ENCODE data around the gene TRIO. TPM values are rescaled to one million over a fixed set of nuclear protein-coding genes. Genes with fewer than 3 reads are reported as not detected.

TRIO gene
- total RNA-seq, 1 experiment from 2014 or later = 68.4 TPM

GRCh38 chr5:14252793-14253192 is 109.7 kb downstream of the TRIO start:
- no TSS peak for BruUV-seq (replicated peaks)
- Histone ChIP-seq H3K9me2 (ENCODE audit: insufficient read depth) (no peaks in the 10 kb centered on the region), H3K9me3 (ENCODE audit: control insufficient read depth in 1 of 2, insufficient read depth in 1 of 2, low read depth in 1 of 2, low read length in 2 of 2) (0 out of 4 replicates have a peak, but pooled peaks cover 6 to 8% of the 10 kb centered on the region in 2 experiments), H2AFZ (ENCODE audit: low read depth, low read length, poor library complexity, severe bottlenecking) (no peak overlapping the region), H3K4me3 (replicated peaks in 1 of 2; ENCODE audit: low read depth in 1 of 2, low read length in 2 of 2) (no peak overlapping the region), H3K9ac (ENCODE audit: low read length) (no peak overlapping the region), H4K20me1 (ENCODE audit: insufficient read depth) (no peaks in the 10 kb centered on the region), H3K4me1 (ENCODE audit: control insufficient read depth in 1 of 2, insufficient read depth in 2 of 2, low read length in 2 of 2) (peaks cover 0 to 8% of the 10 kb centered on the region in 2 experiments; a peak in 1 of 4 replicates), H3K27me3 (ENCODE audit: insufficient read depth, low read length) (no peaks in the 10 kb centered on the region), H3K36me3 (ENCODE audit: control insufficient read depth in 1 of 2, insufficient read depth in 2 of 2, low read length in 2 of 2) (no peaks in the 10 kb centered on the region), H3K4me2 (ENCODE audit: low read length) (no peak overlapping the region), H3K79me2 (ENCODE audit: insufficient read depth, low read length) (peaks cover 99% of the 10 kb centered on the region), H3K27ac (ENCODE audit: low read depth, low read length) (no peak overlapping the region)
- ATAC-seq = no peak
- ChIA-PET RAD21 (ENCODE audit: low non-redundant PET in 1 of 2, low total read pairs in 2 of 2, uncharacterized antibody in 2 of 2, unreplicated experiment in 2 of 2) (no interaction called here), CTCF (no interaction called here), POLR2A (no interaction called here)
- TF ChIP-seq ZNF274 (IDR thresholded peaks at IDR 0.05; ENCODE audit: low read depth, low read length) = no peak
- no peak for TF ChIP-seq FOSL1 (IDR thresholded peaks at IDR 0.05; ENCODE audit: low read depth)
- TF ChIP-seq YY1 (IDR thresholded peaks at IDR 0.05; ENCODE audit: extremely low read depth, insufficient replicate concordance, low read depth, low read length) = no peak
- no peak for TF ChIP-seq ELF1 (IDR thresholded peaks at IDR 0.05; ENCODE audit: borderline replicate concordance, low read depth)
- no peak for TF ChIP-seq EZH2 (IDR thresholded peaks at IDR 0.05)
- TF ChIP-seq ZBTB33 (IDR thresholded peaks at IDR 0.05; ENCODE audit: extremely low read depth, insufficient replicate concordance, low read length) = no peak
- TF ChIP-seq RAD21 (IDR thresholded peaks at IDR 0.05; ENCODE audit: low read depth) = no peak
- TF ChIP-seq SIN3A (IDR thresholded peaks at IDR 0.05; ENCODE audit: low read depth) = no peak
- no peak for TF ChIP-seq CTCF (IDR thresholded peaks at IDR 0.05 in 2 of 3, conservative IDR thresholded peaks at IDR 0.05 in 1 of 3; ENCODE audit: borderline replicate concordance in 1 of 3, insufficient read depth in 1 of 3, low read depth in 2 of 3, low read length in 2 of 3)
- no peak for TF ChIP-seq MAX (IDR thresholded peaks at IDR 0.05)
- TF ChIP-seq ZFX (IDR thresholded peaks at IDR 0.05) = no peak
- TF ChIP-seq SP1 (IDR thresholded peaks at IDR 0.05; ENCODE audit: low read depth) = no peak
- no peak for TF ChIP-seq CEBPB (IDR thresholded peaks at IDR 0.05; ENCODE audit: low read depth)
- intact Hi-C loops (cut with micrococcal nuclease) = no loop called here
- DNase-seq (ENCODE audit: low read depth, low spot score) = no peak

Data from HCT116 (cell line).